ENCODE results near the gene ERGIC1. TPM values are rescaled to one million over a fixed set of nuclear protein-coding genes. Genes with fewer than 3 reads are reported as not detected.
A peak's percentile ranks its signal among the peaks of the same experiment; 100 is the strongest.

ERGIC1 gene
- total RNA-seq, 1 donor from 2014 or later: 177 TPM

- intact Hi-C loops (cut with DNase I): no loop called here
- H3K4me3 ChIP-seq: no peak overlapping the region
- DNase-seq (no peak), ATAC-seq (no peak)
- peaks cover 70% of the 10 kb centered on the region for H3K4me1 ChIP-seq
- no peaks in the 10 kb centered on the region for H3K36me3 ChIP-seq
- H3K27ac ChIP-seq: peak overlapping the region; percentile 13
- TF ChIP-seq CTCF (IDR thresholded peaks at IDR 0.05): no peak
- H3K9me3 ChIP-seq: no peaks in the 10 kb centered on the region
- H3K27me3 ChIP-seq (ENCODE audit: low read depth): no peaks in the 10 kb centered on the region
These were observed 40.8 kb downstream of the ERGIC1 start for GRCh38 chr5:172874647-172875504.

- no peak for DNase-seq
- peaks cover 70% of the 10 kb centered on the region for H3K4me1 ChIP-seq
- H3K9me3 ChIP-seq: no peaks in the 10 kb centered on the region
- intact Hi-C loops (cut with DNase I): no loop called here
- no peaks in the 10 kb centered on the region for H3K36me3 ChIP-seq
- no peak overlapping the region for H3K4me3 ChIP-seq
- no peak overlapping the region for H3K27ac ChIP-seq
- no peaks in the 10 kb centered on the region for H3K27me3 ChIP-seq (ENCODE audit: low read depth)
- no peak for TF ChIP-seq CTCF (IDR thresholded peaks at IDR 0.05)
- no peak for ATAC-seq
These were observed 41.6 kb downstream of the ERGIC1 start for GRCh38 chr5:172875505-172876279.

- TF ChIP-seq CTCF (IDR thresholded peaks at IDR 0.05): no peak
- Histone ChIP-seq H3K27me3 (ENCODE audit: low read depth) (no peaks in the 10 kb centered on the region), H3K9me3 (no peaks in the 10 kb centered on the region), H3K4me3 (no peak overlapping the region), H3K4me1 (peaks cover 70% of the 10 kb centered on the region), H3K27ac (no peak overlapping the region), H3K36me3 (no peaks in the 10 kb centered on the region)
- DNase-seq (no peak), ATAC-seq (no peak)
- intact Hi-C loops (cut with DNase I): no loop called here
These were observed 42.5 kb downstream of the ERGIC1 start for GRCh38 chr5:172876578-172876977.

- ATAC-seq (peak; percentile 5 to 31), DNase-seq (no peak)
- Histone ChIP-seq H3K4me1 (peaks cover 63% of the 10 kb centered on the region), H3K36me3 (no peaks in the 10 kb centered on the region), H3K9me3 (no peaks in the 10 kb centered on the region), H3K4me3 (no peak overlapping the region), H3K27me3 (ENCODE audit: low read depth) (no peaks in the 10 kb centered on the region), H3K27ac (peak overlapping the region; percentile 57)
- intact Hi-C loops (cut with DNase I): no loop called here
- TF ChIP-seq CTCF (IDR thresholded peaks at IDR 0.05): no peak
These were observed 43.6 kb downstream of the ERGIC1 start for GRCh38 chr5:172877466-172878260.

GRCh38 chr5:172878585-172878932, 44.5 kb downstream of the ERGIC1 start:
- ATAC-seq: no peak

More at GRCh38 chr5:172878585-172878932, 44.5 kb downstream of the ERGIC1 start:
- DNase-seq: no peak
- no peaks in the 10 kb centered on the region for H3K27me3 ChIP-seq (ENCODE audit: low read depth)
- H3K36me3 ChIP-seq: no peaks in the 10 kb centered on the region
- H3K4me1 ChIP-seq: peaks cover 57% of the 10 kb centered on the region
- intact Hi-C loops (cut with DNase I): no loop called here
- no peak overlapping the region for H3K4me3 ChIP-seq
- no peaks in the 10 kb centered on the region for H3K9me3 ChIP-seq
- TF ChIP-seq CTCF (IDR thresholded peaks at IDR 0.05): no peak
- peak overlapping the region; percentile 57 for H3K27ac ChIP-seq
